ENCODE results near the gene MALRD1. TPM values are rescaled to one million over a fixed set of nuclear protein-coding genes. Genes with fewer than 3 reads are reported as not detected.

Gene MALRD1
- total RNA-seq, 1 donor from 2014 or later, result 3.6 TPM

DNA sequence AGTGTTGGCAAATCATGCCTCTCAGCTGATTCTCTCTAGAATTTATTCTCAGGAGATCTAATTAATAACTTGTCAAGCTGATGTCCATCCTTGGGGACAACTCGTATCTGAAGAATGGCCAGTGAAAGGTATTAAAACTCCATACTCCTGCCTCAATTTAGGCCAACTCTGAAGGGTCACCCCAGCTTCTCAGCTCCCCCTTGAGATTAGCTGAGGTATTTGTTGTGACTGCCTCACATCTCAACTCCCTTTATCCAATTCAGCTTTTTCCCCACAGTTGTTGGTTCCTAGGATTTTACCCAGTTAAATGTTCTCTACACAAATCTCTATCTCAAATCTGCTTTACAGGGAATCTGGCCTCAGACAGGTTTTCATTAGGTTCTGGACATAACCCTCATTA, 182.4 kb downstream of the MALRD1 start:
- no peak for DNase-seq

DNA sequence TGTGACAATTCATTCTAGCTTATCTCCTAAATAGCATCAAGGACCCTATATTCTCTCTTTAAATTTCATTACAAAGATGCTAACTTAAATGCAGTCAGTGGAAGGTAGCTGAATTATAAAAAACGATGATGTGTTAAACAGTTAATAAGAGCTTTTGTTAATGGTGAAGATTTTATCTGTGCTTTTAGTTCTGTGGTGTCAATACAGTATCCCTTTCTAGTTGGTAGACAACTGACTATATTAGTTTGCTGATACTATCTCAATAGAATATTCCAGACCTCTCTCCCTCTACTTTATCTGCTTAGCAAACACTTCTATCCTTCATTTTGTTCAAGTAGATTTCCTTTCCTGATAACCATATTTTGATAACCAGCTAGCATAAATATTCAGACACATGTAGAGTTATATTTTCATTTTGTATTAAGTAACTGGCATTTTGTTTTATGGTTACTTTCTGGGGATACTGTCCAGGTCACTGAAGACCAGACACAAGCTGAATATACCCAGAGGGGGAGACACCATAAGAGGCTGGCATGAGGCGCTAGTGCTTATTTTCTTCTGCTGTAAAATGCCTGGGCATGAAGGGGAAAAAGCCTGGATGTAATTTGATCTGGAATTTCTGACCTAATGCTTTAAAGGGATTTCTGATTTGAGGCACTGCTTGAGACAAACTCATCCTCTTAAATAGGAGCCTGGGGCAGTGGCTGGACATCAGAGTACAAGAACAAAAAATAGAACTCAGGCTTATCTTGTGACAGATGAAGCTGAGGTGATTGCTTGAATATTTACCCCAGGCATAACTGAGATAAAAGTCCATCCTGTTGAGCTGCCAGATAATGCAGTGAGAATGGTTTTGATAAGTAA, 197.5 kb downstream of the MALRD1 start:
- DNase-seq, result no peak

- DNase-seq, result no peak
Measured at GRCh38 chr10:19247843-19248242, 199.2 kb downstream of the MALRD1 start.

DNA sequence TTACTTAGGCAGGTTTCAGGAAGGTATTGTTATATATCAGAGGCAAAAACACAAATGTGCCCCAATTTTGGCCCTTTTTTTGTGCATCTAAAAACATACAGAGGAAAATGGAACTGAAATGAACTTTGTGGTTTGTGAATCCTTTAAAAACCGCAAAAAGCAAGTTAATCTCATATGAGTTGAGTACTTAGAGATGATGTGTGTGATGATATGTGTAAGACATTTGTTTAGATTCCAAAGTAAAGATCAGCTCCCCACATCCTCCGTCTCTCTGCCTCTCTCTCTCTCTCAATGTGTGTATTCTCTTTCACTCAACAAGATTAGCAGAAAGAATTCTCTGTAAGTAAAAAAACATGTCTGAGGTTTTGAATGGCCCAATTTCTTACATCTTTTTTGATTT, 201.9 kb downstream of the MALRD1 start:
- DNase-seq, result no peak

- DNase-seq, result no peak
Measured at GRCh38 chr10:19252531-19252930, 203.9 kb downstream of the MALRD1 start.

- DNase-seq, result no peak
Measured at GRCh38 chr10:19256331-19256730, 207.7 kb downstream of the MALRD1 start.

DNA sequence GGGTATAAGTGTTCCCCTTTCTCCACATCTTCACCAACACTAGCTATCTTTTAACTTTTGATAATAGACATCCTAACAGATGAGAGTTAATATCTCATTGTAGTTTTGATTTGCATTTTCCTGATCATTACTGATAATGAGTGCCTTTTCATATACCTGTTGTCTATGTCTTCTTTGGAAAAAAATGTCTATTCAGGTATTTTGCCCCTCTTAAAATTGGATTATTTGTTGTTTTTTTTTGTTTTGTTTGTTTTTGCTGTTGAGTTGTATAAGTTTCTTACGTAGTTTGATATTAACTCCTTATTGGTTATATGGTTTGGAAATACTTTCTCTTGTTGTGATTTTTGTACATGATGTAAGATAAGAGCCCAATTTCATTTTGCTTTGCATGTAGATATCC, 214.7 kb downstream of the MALRD1 start:
- no peak for DNase-seq

GRCh38 chr10:19283285-19283684, 234.7 kb downstream of the MALRD1 start:
- DNase-seq, result no peak

DNA sequence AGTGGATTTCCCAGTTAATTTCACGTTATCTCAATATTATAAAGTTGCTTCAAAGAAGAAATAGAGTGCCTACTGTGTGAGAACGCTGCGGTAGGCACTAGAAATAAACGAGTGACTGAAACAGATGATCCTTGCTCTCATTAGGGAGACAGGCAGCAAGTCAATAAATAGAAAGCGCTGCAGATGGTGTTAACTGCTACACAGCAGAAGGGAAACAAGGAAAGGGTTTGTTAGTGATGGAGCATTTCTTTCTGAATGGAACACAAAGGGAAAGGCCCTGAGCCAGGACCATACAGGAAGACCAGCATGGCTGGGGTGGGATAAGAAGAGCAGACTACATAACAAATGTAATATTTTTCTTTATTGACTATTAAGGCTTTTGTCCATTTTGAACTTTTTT, 235.2 kb downstream of the MALRD1 start:
- DNase-seq, result no peak

DNA sequence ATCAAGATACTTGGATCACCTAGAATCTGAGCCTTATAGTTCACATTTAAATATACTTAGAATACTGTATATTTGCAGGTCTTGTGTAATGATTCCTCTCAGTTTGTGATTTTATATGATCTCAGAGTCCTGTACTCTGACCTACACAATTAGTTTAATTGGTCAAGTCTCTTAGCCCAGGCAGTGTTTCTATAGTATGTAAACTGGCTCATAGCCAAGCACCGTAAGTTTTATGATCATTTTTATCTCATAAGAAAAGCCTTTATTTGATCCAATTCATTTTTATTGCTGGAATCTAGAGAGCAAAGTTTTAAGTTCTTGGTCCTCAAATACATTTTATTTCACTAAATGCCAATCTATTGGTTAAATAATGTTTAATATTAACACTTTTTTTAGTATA, 242.2 kb downstream of the MALRD1 start:
- DNase-seq, result no peak

DNA sequence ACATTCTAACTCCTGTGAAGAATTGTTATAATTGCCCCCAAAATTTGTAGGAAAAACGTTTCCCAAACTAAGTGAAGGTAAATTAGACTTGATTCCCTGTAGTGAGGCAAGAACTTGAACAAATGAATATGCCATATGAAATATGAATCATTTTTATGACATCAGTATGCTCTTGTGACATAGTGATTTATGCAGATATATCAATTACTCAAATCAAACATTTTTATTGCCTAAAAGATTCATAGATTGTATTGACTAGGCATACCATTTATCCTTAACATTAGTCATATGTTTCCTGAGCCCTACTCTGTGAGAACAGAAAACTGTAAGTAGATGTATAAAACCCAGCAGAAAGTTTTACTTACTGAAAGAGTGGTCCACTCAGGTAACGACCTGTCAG, 245.6 kb downstream of the MALRD1 start:
- no peak for DNase-seq

DNA sequence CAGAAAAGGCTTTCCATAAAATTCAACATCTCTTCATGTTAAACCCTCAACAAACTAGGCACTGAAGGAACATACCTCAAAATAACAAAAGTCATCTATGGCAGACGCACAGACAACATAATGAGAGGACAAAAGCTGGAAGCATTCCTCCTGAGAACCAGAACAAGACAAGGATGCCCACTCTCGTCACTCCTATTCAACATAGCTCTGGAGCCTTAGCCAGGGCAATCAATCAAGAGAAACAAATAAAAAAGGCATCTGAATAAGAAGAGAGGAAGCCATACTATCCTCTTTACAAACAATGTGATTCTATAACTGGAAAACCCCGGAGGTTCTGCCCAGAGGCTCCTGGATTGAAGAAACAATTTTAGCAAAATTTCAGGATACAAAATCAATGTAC, 251.0 kb downstream of the MALRD1 start:
- DNase-seq, result no peak

DNA sequence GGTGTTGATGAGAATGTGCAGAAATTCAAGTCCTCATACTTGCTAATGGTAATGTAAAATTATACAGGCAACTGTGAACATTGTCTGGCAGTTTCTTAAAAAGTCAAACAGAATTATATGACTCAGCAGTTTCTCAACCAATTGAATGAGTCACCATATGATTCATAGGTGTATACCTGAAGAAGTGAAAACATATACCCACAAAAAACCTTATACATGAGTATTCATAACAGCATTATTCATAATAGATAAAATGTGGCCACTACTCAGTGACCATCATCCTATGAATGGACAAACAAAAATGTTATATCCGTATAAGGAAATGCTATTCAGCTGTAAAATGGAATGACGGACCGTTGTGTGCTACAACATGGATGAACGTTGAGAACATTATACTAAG, 253.5 kb downstream of the MALRD1 start:
- DNase-seq, result no peak

DNA sequence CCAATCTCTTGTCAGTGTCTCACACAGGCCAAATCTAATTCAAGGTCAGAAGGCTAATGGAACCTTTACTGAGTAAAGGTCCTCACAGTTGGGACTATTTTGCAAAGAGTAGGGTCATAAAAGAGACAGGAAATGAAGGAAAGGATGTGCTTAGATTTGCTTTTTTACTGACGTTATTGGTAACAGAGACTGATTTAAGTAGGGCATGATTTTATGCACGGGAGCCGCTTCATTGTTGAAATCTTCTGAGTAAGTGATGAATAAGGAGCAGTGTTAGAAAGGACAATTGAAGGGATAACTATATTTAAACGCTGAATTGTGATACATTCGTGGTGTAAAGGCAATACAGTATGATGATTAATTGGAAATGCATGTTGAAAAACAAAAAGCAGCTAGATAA, 261.5 kb downstream of the MALRD1 start:
- no peak for DNase-seq

- no peak for DNase-seq
Measured at GRCh38 chr10:19316204-19316870, 267.7 kb downstream of the MALRD1 start.

DNA sequence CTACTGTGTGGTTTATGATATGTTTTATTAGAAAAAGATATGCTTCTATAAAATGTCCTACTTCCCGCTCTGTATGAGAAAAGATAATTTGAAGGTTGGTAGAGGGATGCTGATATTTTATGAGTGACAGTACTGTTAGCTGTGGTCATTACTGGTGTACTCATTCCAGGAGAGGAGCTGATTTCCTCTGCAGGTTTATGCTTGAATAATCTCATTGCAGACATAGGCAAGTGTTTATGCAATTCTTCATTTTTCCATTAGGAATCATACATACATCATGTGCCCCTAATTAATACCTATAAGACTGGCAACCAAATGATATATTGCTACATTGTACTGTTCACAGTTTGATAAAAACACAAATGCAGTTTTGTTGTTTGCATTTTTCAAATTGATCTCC, 269.4 kb downstream of the MALRD1 start:
- DNase-seq, result no peak

- no peak for DNase-seq
Measured at GRCh38 chr10:19325581-19325980, 277.0 kb downstream of the MALRD1 start.

GRCh38 chr10:19328582-19328981, 280.0 kb downstream of the MALRD1 start:
- DNase-seq, result no peak

- DNase-seq, result no peak
Measured at GRCh38 chr10:19329475-19329874, 280.9 kb downstream of the MALRD1 start.

DNA sequence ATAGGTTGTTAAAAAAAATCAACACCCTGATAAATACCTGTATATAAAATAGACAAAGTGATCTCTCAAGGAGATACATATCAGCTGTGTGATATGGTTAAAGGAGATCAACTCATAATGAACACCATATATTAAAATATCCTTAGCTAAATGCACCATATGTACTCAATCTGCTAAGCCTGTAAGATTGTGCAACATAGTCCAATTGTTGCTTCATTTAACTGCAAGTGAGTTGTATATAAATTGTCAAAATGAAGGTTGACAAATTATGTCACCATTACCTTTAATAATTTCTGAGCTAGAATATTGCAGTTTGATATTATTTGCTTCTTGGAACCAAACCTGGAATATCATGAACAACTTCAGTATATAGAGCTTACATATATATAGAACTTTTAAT, 283.7 kb downstream of the MALRD1 start:
- no peak for DNase-seq

GRCh38 chr10:19333631-19334030, 285.0 kb downstream of the MALRD1 start:
- DNase-seq, result no peak

GRCh38 chr10:19347621-19348020, 299.0 kb downstream of the MALRD1 start:
- DNase-seq, result no peak

GRCh38 chr10:19367176-19367575, 318.6 kb downstream of the MALRD1 start:
- DNase-seq, result no peak

DNA sequence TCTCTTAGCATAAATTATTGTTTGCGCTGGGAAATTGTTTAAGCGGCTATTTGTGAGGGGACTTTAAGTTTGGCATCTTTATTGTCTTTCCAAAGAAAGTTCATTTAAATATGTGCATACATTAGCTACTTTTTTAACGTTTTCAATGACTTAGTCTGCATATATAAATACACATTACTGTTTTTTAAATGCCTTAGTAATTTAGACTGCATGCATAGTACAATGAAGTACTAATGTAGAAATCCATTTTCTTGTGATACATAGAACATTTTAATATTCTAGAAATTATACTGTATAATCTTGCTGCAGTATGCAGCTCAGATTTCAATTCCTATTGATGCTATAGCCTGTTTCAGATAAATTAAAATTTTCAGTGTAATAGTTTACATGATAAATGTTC, 325.4 kb downstream of the MALRD1 start:
- no peak for DNase-seq
